SK-N-SH treated with all-trans-retinoic acid at 6 μM for 48 hours (cell line): ENCODE data around the gene OTUD1.

Source experiments
- ATAC-seq: fragments of 200-7000 bp; cut with Tn5 transposase; 3 replicates; pipeline ENCODE4 v1.9.1; 2020; ENCODE audit warnings: mild to moderate bottlenecking, moderate library complexity
- ARNTL ChIP-seq: fragments of 450-650 bp; formaldehyde crosslinking; IDR thresholded peaks from 2 replicates; pipeline ENCODE4 v1.5.0; 2020; ENCODE audit warnings: low read depth, mild to moderate bottlenecking, moderate library complexity, borderline replicate concordance
- BACH2 ChIP-seq: fragments of 250-450 bp; sonication (Bioruptor Pico); IDR thresholded peaks from 2 replicates; pipeline ENCODE4 v1.9.0; 2021; ENCODE audit warnings: mild to moderate bottlenecking, borderline replicate concordance
- CSDC2 ChIP-seq: fragments of 250-450 bp; sonication (Bioruptor Pico); IDR thresholded peaks from 2 replicates; pipeline ENCODE4 v1.5.0; 2020; ENCODE audit warnings: mild to moderate bottlenecking, moderate library complexity
- CSRNP3 ChIP-seq: fragments of 250-450 bp; sonication (Bioruptor Pico); IDR thresholded peaks from 2 replicates; pipeline ENCODE4 v1.5.1; 2021; ENCODE audit warnings: mild to moderate bottlenecking, moderate library complexity
- ESRRG ChIP-seq: fragments of 250-450 bp; sonication (Bioruptor Pico); IDR thresholded peaks from 2 replicates; pipeline ENCODE4 v1.6.1; 2021; ENCODE audit warnings: mild to moderate bottlenecking
- ISL1 ChIP-seq: fragments of 250-450 bp; sonication (Bioruptor Pico); IDR thresholded peaks from 2 replicates; pipeline ENCODE4 v2.1.2; 2022; ENCODE audit warnings: mild to moderate bottlenecking, moderate library complexity
- OSR1 ChIP-seq: fragments of 250-450 bp; sonication (Bioruptor Pico); IDR thresholded peaks from 2 replicates; pipeline ENCODE4 v1.8.0; 2022; ENCODE audit warnings: moderate library complexity, mild to moderate bottlenecking, inconsistent platforms
- PATZ1 ChIP-seq: fragments of 250-450 bp; sonication (Bioruptor Pico); IDR thresholded peaks from 2 replicates; pipeline ENCODE4 v1.8.0; 2020; ENCODE audit warnings: mild to moderate bottlenecking, moderate library complexity, borderline replicate concordance
- POU6F1 ChIP-seq: fragments of 250-450 bp; sonication (Bioruptor Pico); IDR thresholded peaks from 2 replicates; pipeline ENCODE4 v1.8.0; 2021; ENCODE audit warnings: low read depth, mild to moderate bottlenecking, moderate library complexity, borderline replicate concordance
- PPARA ChIP-seq: fragments of 250-450 bp; sonication (Bioruptor Pico); IDR thresholded peaks from 2 replicates; pipeline ENCODE4 v1.5.0; 2020; ENCODE audit warnings: mild to moderate bottlenecking, borderline replicate concordance
- RARB ChIP-seq: fragments of 250-450 bp; sonication (Bioruptor Pico); IDR thresholded peaks from 2 replicates; pipeline ENCODE4 v1.8.0; 2021; ENCODE audit warnings: mild to moderate bottlenecking, moderate library complexity
- SNAI2 ChIP-seq: fragments of 250-450 bp; sonication (Bioruptor Pico); IDR thresholded peaks from 2 replicates; pipeline ENCODE4 v1.5.0; 2020; ENCODE audit warnings: mild to moderate bottlenecking, moderate library complexity
- TCF4 ChIP-seq: fragments of 250-450 bp; sonication (Bioruptor Pico); IDR thresholded peaks from 2 replicates; pipeline ENCODE4 v1.8.0; 2021; ENCODE audit warnings: mild to moderate bottlenecking, moderate library complexity, borderline replicate concordance
- TOX ChIP-seq: fragments of 250-450 bp; sonication (Bioruptor Pico); IDR thresholded peaks from 2 replicates; pipeline ENCODE4 v1.8.0; 2021; ENCODE audit warnings: mild to moderate bottlenecking, moderate library complexity, borderline replicate concordance
- TSHZ2 ChIP-seq: fragments of 250-450 bp; sonication (Bioruptor Pico); IDR thresholded peaks from 2 replicates; pipeline ENCODE4 v1.5.0; 2020; ENCODE audit warnings: mild to moderate bottlenecking, moderate library complexity
- ZC3H10 ChIP-seq: fragments of 250-450 bp; sonication (Bioruptor Pico); IDR thresholded peaks from 2 replicates; pipeline ENCODE4 v1.5.1; 2021; ENCODE audit warnings: mild to moderate bottlenecking, moderate library complexity
- ZFP3 ChIP-seq: fragments of 250-450 bp; sonication (Bioruptor Pico); IDR thresholded peaks from 2 replicates; pipeline ENCODE4 v1.5.0; 2020; ENCODE audit warnings: mild to moderate bottlenecking, moderate library complexity
- ZFP30 ChIP-seq: fragments of 450-650 bp; formaldehyde crosslinking; IDR thresholded peaks from 2 replicates; pipeline ENCODE4 v1.5.0; 2022; ENCODE audit warnings: mild to moderate bottlenecking, moderate library complexity
- ZNF565 ChIP-seq: fragments of 450-650 bp; formaldehyde crosslinking; conservative IDR thresholded peaks from 2 replicates; pipeline ENCODE4 v1.5.0; 2020; ENCODE audit warnings: low read depth, mild to moderate bottlenecking, moderate library complexity
- ZNF70 ChIP-seq: fragments of 450-650 bp; formaldehyde crosslinking; IDR thresholded peaks from 2 replicates; pipeline ENCODE4 v1.5.0; 2020; ENCODE audit warnings: mild to moderate bottlenecking, moderate library complexity
- ZNF8 ChIP-seq: fragments of 450-650 bp; formaldehyde crosslinking; IDR thresholded peaks from 2 replicates; pipeline ENCODE4 v1.5.0; 2020; ENCODE audit warnings: mild to moderate bottlenecking, moderate library complexity

The OTUD1 gene

GRCh38 chr10:23435378-23435777, 3.5 kb upstream of the OTUD1 start (continued):
- TF ChIP-seq TSHZ2 (CRISPR knock-in tag): no peak
- TF ChIP-seq, all 23 proteins: peak for 0

GRCh38 chr10:23436983-23437382, 1.9 kb upstream of the OTUD1 start:
- ATAC-seq: no peak
- TF ChIP-seq ZNF565 (CRISPR knock-in tag): no peak
- no peak for TF ChIP-seq ZNF70 (CRISPR knock-in tag)
- no peak for TF ChIP-seq CSDC2
- TF ChIP-seq ESRRG (CRISPR knock-in tag): no peak
- no peak for TF ChIP-seq ZC3H10
- TF ChIP-seq RARB (CRISPR knock-in tag): no peak
- TF ChIP-seq BACH2 (CRISPR knock-in tag): no peak
- TF ChIP-seq PATZ1: no peak
- TF ChIP-seq TOX (CRISPR knock-in tag): no peak
- TF ChIP-seq ZFP3: no peak
- TF ChIP-seq OSR1 (CRISPR knock-in tag): no peak
- no peak for TF ChIP-seq CSRNP3 (CRISPR knock-in tag)
- TF ChIP-seq TCF4 (CRISPR knock-in tag): no peak
- TF ChIP-seq ZFP30 (CRISPR knock-in tag): no peak
- TF ChIP-seq PPARA (CRISPR knock-in tag): no peak

- TF ChIP-seq ZC3H10 (no peak), OSR1 (CRISPR knock-in tag) (no peak), ZFP30 (CRISPR knock-in tag) (no peak), POU6F1 (CRISPR knock-in tag) (no peak), CSRNP3 (CRISPR knock-in tag) (no peak), TSHZ2 (CRISPR knock-in tag) (no peak), ISL1 (CRISPR knock-in tag) (no peak), ARNTL (CRISPR knock-in tag) (no peak), SNAI2 (CRISPR knock-in tag) (no peak), ZNF8 (CRISPR knock-in tag) (no peak), PPARA (CRISPR knock-in tag) (no peak), CSDC2 (no peak)
- no peak for ATAC-seq
Measured at GRCh38 chr10:23437963-23438546, 820 bp upstream of the OTUD1 start.
